ENCODE measurements around the gene CFAP92.

The CFAP92 gene

GRCh38 chr3:129010310-129010956, 16.6 kb upstream of the CFAP92 start:
- TF ChIP-seq CTCF (conservative IDR thresholded peaks at IDR 0.05): no peak
- no peak for TF ChIP-seq ZFX (IDR thresholded peaks at IDR 0.05)
- H3K27ac ChIP-seq: peak overlapping the region; percentile 33

- H3K27ac ChIP-seq: no peak overlapping the region
- no peak for TF ChIP-seq CTCF (conservative IDR thresholded peaks at IDR 0.05)
- no peak for TF ChIP-seq ZFX (IDR thresholded peaks at IDR 0.05)
These were observed 15.4 kb upstream of the CFAP92 start for GRCh38 chr3:129009266-129009665.

GRCh38 chr3:129007792-129008191, 13.9 kb upstream of the CFAP92 start:
- H3K27ac ChIP-seq: no peak overlapping the region
- TF ChIP-seq ZFX (IDR thresholded peaks at IDR 0.05) (no peak), CTCF (conservative IDR thresholded peaks at IDR 0.05) (no peak)

- no peak overlapping the region; the same call in 1 of the 2 replicates for H3K27ac ChIP-seq
- TF ChIP-seq CTCF (conservative IDR thresholded peaks at IDR 0.05) (no peak), ZFX (IDR thresholded peaks at IDR 0.05) (no peak)
These were observed 13.0 kb upstream of the CFAP92 start for GRCh38 chr3:129006864-129007263.

GRCh38 chr3:129005526-129006303, 11.8 kb upstream of the CFAP92 start:
- peak; percentile 55; the same call in 1 of the 2 replicates for TF ChIP-seq ZFX (IDR thresholded peaks at IDR 0.05)
- no peak for TF ChIP-seq CTCF (conservative IDR thresholded peaks at IDR 0.05)
- H3K27ac ChIP-seq: peak overlapping the region; percentile 85

- TF ChIP-seq CTCF (conservative IDR thresholded peaks at IDR 0.05): no peak
- TF ChIP-seq ZFX (IDR thresholded peaks at IDR 0.05): no peak
These were observed 10.9 kb upstream of the CFAP92 start for GRCh38 chr3:129004639-129005295.

More at GRCh38 chr3:129004639-129005295, 10.9 kb upstream of the CFAP92 start:
- H3K27ac ChIP-seq: peak overlapping the region; percentile 85
